ENCODE data around the gene MCAT. TPM values are rescaled to one million over a fixed set of nuclear protein-coding genes. Genes with fewer than 3 reads are reported as not detected.

MCAT gene
- total RNA-seq, 3 donors from 2014 or later = 18.6 to 31.1 (median 26.2) TPM

DNA sequence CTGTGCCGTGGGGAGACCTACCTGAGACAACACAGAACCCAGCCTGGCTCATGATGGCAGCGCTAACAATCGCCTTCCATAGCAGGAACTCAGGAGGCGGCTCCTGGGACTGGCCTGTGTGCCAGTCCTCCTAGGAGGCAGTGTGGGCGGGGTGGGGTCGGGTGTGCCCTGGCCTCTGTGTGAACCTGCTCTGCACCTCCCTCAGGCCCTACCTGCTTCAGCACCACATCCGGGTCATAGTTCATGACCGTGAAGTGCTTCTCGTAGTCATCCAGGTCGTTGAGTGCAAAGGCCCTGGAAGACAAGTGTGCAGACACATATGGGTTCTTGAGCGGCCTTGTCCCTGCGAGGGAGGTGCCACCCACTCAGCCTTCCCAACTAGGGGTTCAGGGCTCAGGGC is 28.4 kb upstream of the MCAT start:
- no peak overlapping the region for H3K4me3 ChIP-seq
- intact Hi-C loops (cut with DNase I; ENCODE audit: low total_unique reads) = no loop called here

GRCh38 chr22:43171019-43171491 is 27.9 kb upstream of the MCAT start:
- Histone ChIP-seq H3K4me1 (no peaks in the 10 kb centered on the region), H3K27me3 (no peaks in the 10 kb centered on the region), H3K27ac (no peak overlapping the region), H3K9me3 (no peaks in the 10 kb centered on the region), H3K4me3 (no peak overlapping the region), H3K36me3 (no peaks in the 10 kb centered on the region)
- intact Hi-C loops (cut with DNase I; ENCODE audit: low total_unique reads) = no loop called here
- DNase-seq (ENCODE audit: low spot score in 2 of 2) = no peak
- no peak for TF ChIP-seq POLR2AphosphoS5 (IDR thresholded peaks at IDR 0.05)
- TF ChIP-seq, protein P1, sequence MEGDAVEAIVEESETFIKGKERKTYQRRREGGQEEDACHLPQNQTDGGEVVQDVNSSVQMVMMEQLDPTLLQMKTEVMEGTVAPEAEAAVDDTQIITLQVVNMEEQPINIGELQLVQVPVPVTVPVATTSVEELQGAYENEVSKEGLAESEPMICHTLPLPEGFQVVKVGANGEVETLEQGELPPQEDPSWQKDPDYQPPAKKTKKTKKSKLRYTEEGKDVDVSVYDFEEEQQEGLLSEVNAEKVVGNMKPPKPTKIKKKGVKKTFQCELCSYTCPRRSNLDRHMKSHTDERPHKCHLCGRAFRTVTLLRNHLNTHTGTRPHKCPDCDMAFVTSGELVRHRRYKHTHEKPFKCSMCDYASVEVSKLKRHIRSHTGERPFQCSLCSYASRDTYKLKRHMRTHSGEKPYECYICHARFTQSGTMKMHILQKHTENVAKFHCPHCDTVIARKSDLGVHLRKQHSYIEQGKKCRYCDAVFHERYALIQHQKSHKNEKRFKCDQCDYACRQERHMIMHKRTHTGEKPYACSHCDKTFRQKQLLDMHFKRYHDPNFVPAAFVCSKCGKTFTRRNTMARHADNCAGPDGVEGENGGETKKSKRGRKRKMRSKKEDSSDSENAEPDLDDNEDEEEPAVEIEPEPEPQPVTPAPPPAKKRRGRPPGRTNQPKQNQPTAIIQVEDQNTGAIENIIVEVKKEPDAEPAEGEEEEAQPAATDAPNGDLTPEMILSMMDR (IDR thresholded peaks at IDR 0.05) = no peak
- TF ChIP-seq POLR2A (IDR thresholded peaks at IDR 0.05) = no peak

More for the DNA sequence above, 28.4 kb upstream of the MCAT start:
- TF ChIP-seq POLR2AphosphoS5 (IDR thresholded peaks at IDR 0.05) (no peak), POLR2A (IDR thresholded peaks at IDR 0.05) (no peak)
- TF ChIP-seq, protein P1 (IDR thresholded peaks at IDR 0.05) = no peak
- Histone ChIP-seq H3K4me1 (no peaks in the 10 kb centered on the region), H3K36me3 (no peaks in the 10 kb centered on the region), H3K27ac (no peak overlapping the region), H3K27me3 (no peaks in the 10 kb centered on the region), H3K9me3 (no peaks in the 10 kb centered on the region)
- DNase-seq (ENCODE audit: low spot score in 2 of 2) = no peak

DNA sequence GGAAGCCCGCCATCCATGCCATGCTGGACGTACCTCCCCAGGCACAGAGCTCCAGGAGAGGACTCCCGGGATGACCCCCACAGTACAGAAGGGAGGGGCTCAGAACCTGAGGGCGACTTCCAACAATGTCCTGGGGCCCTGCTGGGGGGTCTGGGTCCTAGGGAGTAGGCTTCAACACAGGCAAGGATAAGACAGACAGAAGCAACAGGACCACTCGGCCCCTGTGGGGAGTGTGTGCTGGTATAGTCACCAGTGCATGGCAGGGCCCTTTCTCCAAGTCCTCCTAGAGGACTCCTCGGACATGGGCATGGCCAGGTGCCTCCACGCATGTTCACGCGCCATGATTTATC is 26.9 kb upstream of the MCAT start:
- no peak for DNase-seq (ENCODE audit: low spot score in 2 of 2)
- Histone ChIP-seq H3K4me3 (no peak overlapping the region), H3K4me1 (no peaks in the 10 kb centered on the region), H3K36me3 (no peaks in the 10 kb centered on the region), H3K9me3 (no peaks in the 10 kb centered on the region), H3K27ac (no peak overlapping the region), H3K27me3 (no peaks in the 10 kb centered on the region)
- no peak for TF ChIP-seq POLR2A (IDR thresholded peaks at IDR 0.05)
- TF ChIP-seq, protein P1 (IDR thresholded peaks at IDR 0.05) = no peak
- no peak for TF ChIP-seq POLR2AphosphoS5 (IDR thresholded peaks at IDR 0.05)
- intact Hi-C loops (cut with DNase I; ENCODE audit: low total_unique reads) = no loop called here

DNA sequence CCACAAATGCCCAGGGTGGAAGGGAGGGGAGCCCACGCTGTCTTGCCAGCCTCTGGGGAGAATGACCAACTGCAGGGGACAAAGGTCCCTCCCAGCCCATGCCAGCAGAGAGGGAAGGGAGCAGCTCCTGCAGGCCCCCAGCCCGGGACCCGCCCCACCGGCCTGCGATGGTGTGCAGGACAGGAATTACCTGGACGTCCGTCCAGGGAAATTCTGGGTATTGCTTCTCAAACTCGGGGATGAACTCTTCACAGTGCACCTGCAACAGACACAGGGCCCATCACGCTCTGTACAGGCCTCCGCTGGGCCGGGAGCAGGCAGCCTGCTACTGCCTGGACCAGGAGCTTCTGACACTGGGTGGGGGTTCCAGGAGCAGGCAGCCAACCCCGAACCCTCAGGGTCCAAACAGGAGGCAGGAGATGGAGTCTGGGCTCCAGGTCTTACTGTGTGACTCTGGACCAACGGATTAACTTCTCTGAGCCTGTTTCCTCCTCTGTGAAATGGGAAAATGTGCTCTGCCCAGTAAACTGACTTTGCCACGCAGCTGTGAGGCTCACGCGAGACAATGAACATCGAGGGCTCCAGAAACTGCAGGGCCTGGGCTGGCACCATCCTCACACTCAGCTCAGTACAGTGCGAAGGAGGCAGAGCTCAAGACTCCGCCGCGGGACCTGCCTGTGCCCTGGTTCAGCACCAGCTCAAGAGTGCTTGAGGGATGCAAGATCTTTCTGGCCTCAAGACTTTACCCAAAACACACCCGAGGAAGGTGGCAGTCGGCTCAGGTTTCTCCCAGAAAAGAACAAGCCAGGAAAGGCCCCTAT is 26.3 kb upstream of the MCAT start:
- H3K4me3 ChIP-seq = no peak overlapping the region

More for the DNA sequence above, 26.3 kb upstream of the MCAT start:
- Histone ChIP-seq H3K27ac (no peak overlapping the region), H3K36me3 (no peaks in the 10 kb centered on the region), H3K27me3 (no peaks in the 10 kb centered on the region), H3K9me3 (no peaks in the 10 kb centered on the region), H3K4me1 (no peaks in the 10 kb centered on the region)
- DNase-seq (ENCODE audit: low spot score in 2 of 2) = no peak
- TF ChIP-seq, protein P1 (IDR thresholded peaks at IDR 0.05) = no peak
- TF ChIP-seq POLR2AphosphoS5 (IDR thresholded peaks at IDR 0.05) = no peak
- no peak for TF ChIP-seq POLR2A (IDR thresholded peaks at IDR 0.05)
- intact Hi-C loops (cut with DNase I; ENCODE audit: low total_unique reads) = loop anchor here (5.0 kb wide), 1 partner anchor 1692 kb away; no protein-coding TSS in a partner anchor

Measured in breast epithelium (tissue), 4 donors.